ENCODE results near the gene ALG6.

DNA sequence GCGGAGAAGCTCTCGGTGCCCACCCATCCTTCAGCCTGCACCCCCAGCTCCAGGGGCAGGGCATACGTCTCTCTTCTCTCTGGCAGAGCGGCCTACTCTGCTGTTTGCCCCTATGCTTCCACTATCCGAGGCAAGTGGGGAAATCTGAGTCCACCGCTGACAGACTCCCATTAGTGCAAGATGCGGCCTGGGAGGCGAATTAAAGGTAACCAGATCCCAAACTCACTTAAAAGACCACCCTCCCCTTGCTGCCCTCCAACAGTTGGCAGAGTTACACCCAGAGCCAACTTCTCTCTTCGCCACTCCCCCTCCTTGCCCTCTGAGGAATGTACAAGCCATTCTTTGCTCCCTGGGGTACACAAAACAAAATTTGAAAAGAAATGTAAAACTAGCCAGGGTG, 38.6 kb upstream of the ALG6 start:
- TF ChIP-seq CTCF (conservative IDR thresholded peaks at IDR 0.05 in 1 of 2, IDR thresholded peaks at IDR 0.05 in 1 of 2; ENCODE audit: low read depth in 1 of 2, low read length in 2 of 2) (no peak), EZH2 (IDR thresholded peaks at IDR 0.05; ENCODE audit: low read length, missing control alignments) (no peak)
